Astrocyte of the spinal cord (primary cell): ENCODE measurements around the gene BASP1.

ENCODE experiments used
- DNase-seq: peaks from one replicate; pipeline ENCODE4 v3.0.0; 2011; ENCODE audit warnings: low read depth, low spot score
- H3K4me3 ChIP-seq: 2 replicates; pipeline ENCODE4 v1.5.1; 2011; ENCODE audit warnings: low read depth, mild to moderate bottlenecking, low read length, moderate library complexity
- CTCF ChIP-seq: IDR thresholded peaks from 2 replicates; pipeline ENCODE4 v1.5.1; 2012; ENCODE audit warnings: low read depth, mild to moderate bottlenecking, low read length, inconsistent platforms
- in situ Hi-C: cut with HindIII; loops from 2 replicates; pipeline ENCODE4 v1.10.0; 2017; ENCODE audit warnings: low sequenced_read_pairs

The BASP1 gene

DNA sequence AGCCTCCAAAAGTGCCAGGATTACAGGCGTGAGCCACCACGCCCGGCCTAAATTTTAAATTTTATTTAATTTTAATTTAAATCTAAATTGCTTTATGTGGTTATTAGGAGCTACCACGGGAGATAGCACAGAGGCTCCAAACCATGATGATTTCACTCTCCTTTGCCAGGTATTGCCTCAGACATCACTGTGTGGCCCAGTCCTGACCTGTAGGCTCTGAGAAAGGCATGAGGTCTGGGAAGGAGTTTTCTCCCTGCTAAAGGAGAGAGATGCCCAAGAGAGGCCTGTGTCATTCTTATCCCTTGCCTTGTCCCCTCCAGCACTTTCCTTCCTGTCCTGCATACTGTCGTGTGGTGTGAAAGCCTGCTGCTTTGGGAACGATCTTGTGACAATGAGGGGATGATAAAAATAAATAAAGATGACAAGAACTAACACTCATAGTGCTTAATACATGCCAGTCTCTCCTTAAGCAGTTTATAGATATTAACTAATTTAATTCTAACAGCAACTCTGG lies 37.0 kb upstream of the BASP1 start:
- no peak for TF ChIP-seq CTCF
- DNase-seq, result no peak
- in situ Hi-C loops, result no loop called here
- H3K4me3 ChIP-seq, result no peak overlapping the region

GRCh38 chr5:17180864-17181723 lies 36.3 kb upstream of the BASP1 start:
- in situ Hi-C loops, result no loop called here
- DNase-seq, result peak; percentile 91
- H3K4me3 ChIP-seq, result no peak overlapping the region
- no peak for TF ChIP-seq CTCF

DNA sequence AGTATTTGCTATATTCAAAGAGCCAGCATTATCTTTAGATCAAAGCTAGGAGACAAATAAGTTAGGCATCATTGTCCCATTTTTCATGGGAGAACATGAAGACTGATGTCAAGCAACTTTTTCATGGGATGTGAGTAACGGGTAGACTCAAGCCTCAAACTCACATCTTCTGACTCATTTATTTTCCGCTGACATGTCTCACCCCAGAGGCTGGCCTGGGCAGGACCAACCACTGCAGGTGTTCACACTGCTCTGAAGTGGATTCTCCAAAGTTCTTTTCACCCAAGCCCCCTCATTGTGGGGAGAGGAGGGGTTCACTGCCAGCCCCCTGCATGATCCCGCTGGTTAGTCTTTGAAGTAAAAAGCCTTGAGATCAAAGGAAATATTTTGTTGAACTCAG lies 34.9 kb upstream of the BASP1 start:
- DNase-seq, result no peak
- in situ Hi-C loops, result no loop called here
- no peak overlapping the region for H3K4me3 ChIP-seq
- TF ChIP-seq CTCF, result no peak

DNA sequence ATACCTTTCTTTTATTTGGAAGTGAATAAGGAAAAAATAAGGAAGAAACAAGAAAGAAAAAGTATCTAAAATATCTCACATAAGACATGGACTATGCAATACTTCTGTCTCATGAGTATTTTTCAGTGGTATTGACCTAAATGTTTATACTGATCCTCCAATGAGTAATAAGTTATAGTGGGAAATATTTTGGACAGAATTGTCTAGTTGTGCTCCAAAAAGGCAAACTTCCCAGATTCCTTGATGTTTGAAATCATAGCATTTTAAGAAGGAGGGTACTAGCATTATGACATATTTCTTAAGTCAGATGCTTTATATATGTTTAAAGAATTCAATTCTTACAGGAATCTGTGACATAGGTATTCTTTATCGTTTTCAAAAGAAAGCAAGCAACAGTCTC lies 34.5 kb upstream of the BASP1 start:
- in situ Hi-C loops, result no loop called here
- H3K4me3 ChIP-seq, result no peak overlapping the region
- DNase-seq, result no peak
- TF ChIP-seq CTCF, result no peak

GRCh38 chr5:17183831-17184230 lies 33.6 kb upstream of the BASP1 start:
- in situ Hi-C loops, result no loop called here
- no peak for DNase-seq
- no peak overlapping the region for H3K4me3 ChIP-seq
- TF ChIP-seq CTCF, result no peak

- DNase-seq, result peak; percentile 25
- no peak overlapping the region for H3K4me3 ChIP-seq
- no peak for TF ChIP-seq CTCF
- in situ Hi-C loops, result no loop called here
Measured at GRCh38 chr5:17184588-17184987, 32.8 kb upstream of the BASP1 start.
